ENCODE results near the gene CLEC3B.

Gene CLEC3B

DNA sequence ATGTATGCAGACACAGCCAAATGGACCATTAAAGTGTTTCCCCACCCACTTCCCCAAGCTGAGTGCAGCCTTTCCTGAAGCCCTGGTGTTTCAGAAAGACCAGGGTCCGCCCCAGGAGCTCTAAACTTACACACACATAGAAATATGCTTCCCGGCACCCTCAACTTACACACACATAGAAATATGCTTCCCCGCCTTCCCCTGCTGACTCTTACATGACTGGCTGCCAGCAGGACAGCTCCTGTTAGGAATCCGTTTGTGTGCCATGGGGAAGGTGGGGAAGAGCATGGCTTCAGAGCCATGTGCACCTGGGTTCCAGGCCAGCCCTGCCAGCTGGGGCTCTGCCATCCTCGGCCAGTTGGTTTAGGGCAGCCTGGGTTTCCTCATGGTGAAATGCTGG is 3.6 kb downstream of the CLEC3B start:
- no peak for DNase-seq (ENCODE audit: low read depth)
- TF ChIP-seq, protein P1, sequence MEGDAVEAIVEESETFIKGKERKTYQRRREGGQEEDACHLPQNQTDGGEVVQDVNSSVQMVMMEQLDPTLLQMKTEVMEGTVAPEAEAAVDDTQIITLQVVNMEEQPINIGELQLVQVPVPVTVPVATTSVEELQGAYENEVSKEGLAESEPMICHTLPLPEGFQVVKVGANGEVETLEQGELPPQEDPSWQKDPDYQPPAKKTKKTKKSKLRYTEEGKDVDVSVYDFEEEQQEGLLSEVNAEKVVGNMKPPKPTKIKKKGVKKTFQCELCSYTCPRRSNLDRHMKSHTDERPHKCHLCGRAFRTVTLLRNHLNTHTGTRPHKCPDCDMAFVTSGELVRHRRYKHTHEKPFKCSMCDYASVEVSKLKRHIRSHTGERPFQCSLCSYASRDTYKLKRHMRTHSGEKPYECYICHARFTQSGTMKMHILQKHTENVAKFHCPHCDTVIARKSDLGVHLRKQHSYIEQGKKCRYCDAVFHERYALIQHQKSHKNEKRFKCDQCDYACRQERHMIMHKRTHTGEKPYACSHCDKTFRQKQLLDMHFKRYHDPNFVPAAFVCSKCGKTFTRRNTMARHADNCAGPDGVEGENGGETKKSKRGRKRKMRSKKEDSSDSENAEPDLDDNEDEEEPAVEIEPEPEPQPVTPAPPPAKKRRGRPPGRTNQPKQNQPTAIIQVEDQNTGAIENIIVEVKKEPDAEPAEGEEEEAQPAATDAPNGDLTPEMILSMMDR (IDR thresholded peaks at IDR 0.05; ENCODE audit: control insufficient read depth, insufficient read depth, low read depth, low read length, missing control alignments) = no peak
- no peak overlapping the region for H3K4me3 ChIP-seq (ENCODE audit: control insufficient read depth, low read depth, low read length)

DNA sequence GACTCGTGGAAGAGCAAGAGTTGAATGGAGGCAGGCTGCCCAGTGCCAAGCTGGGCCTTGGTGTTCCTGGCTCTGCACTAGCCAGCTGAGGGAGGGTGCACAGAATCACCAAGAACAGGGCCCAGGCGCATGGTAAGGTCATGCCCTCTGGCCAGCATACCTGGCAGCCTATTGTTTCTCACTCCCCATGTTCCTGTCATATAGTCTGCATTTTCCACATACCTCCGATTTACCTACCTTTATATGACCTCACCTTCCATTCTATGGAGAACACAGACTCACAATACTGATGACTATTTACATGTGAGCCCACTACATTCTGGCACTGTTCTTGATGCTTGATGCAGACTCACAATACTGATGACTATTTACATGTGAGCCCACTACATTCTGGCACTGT is 5.4 kb downstream of the CLEC3B start:
- no peak overlapping the region for H3K4me3 ChIP-seq (ENCODE audit: control insufficient read depth, low read depth, low read length)
- TF ChIP-seq, protein P1 (IDR thresholded peaks at IDR 0.05; ENCODE audit: control insufficient read depth, insufficient read depth, low read depth, low read length, missing control alignments) = no peak
- DNase-seq (ENCODE audit: low read depth) = no peak

DNA sequence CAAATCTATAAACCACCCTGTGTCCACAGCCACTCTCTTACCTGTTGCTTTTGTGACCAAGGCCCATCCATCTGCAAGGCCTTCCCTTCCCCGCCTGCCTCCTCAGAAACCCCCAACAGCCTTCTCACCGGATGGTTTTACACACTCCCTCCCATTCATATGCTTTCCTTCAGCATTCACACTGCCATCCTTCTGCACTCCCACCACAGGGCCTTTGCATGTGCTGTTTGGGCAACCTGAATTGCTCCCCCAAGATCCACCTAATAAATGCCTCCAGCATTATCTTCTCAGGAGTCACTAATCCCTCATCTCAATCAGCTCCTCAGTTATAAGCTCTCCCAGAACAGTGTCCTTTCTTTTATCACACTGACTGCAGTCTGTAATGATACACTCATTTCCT is 6.0 kb downstream of the CLEC3B start:
- TF ChIP-seq, protein P1 (IDR thresholded peaks at IDR 0.05; ENCODE audit: control insufficient read depth, insufficient read depth, low read depth, low read length, missing control alignments) = no peak
- H3K4me3 ChIP-seq (ENCODE audit: control insufficient read depth, low read depth, low read length) = no peak overlapping the region
- no peak for DNase-seq (ENCODE audit: low read depth)

DNA sequence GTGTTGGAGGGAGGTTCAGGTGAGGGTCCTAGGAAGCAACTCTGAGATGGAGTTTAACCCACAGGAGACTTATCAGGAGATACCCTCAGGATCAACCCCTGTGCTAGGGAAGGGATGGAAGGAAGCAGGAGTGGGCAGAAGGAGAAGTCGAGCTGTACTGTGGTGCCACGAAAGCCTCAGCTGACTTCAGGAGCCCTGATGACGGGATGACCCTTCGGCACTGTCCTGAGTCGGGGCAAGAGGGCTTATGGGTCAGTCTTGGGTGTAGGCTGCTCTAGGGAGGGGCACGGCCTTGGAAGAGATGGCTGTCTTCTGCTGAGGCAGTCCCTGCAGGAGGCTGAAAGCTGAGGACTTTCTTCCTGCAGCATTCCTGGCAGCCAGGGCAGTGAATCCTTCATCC is 7.7 kb downstream of the CLEC3B start:
- no peak for DNase-seq (ENCODE audit: low read depth)
- H3K4me3 ChIP-seq (ENCODE audit: control insufficient read depth, low read depth, low read length) = no peak overlapping the region
- TF ChIP-seq, protein P1 (IDR thresholded peaks at IDR 0.05; ENCODE audit: control insufficient read depth, insufficient read depth, low read depth, low read length, missing control alignments) = no peak

DNA sequence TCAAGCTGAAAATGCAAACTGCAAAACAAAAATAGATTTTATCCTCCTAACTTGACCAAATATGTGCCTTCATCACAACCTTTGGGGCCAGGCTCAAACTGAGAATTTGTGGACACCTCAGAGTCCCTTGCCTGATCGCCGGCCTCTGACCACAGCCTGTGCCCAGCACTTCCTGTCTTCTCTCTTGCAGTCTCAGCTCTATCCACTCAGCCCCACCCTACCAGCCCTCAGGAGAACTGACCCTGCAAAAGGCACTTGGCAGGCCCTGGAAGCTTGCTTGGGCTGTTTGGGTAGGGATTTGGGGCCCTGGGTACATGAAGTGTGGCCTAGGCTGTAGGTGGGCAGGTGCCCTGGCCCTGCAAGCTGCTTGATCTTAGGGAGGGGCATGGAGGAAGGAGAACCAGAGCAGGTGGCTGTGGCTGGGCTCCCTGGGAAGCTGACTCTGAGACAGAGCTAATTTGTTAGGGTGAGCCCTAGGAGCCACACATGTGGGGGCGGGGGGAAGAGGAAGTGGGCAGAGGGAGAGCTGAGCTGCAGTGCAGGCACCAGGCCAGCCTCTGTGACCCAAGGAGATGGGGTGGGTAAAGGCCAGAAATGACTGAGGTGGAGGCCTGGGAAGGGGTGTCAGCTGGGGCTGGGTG is 8.6 kb downstream of the CLEC3B start:
- DNase-seq (ENCODE audit: low read depth) = no peak
- no peak overlapping the region for H3K4me3 ChIP-seq (ENCODE audit: control insufficient read depth, low read depth, low read length)
- TF ChIP-seq, protein P1 (IDR thresholded peaks at IDR 0.05; ENCODE audit: control insufficient read depth, insufficient read depth, low read depth, low read length, missing control alignments) = no peak

DNA sequence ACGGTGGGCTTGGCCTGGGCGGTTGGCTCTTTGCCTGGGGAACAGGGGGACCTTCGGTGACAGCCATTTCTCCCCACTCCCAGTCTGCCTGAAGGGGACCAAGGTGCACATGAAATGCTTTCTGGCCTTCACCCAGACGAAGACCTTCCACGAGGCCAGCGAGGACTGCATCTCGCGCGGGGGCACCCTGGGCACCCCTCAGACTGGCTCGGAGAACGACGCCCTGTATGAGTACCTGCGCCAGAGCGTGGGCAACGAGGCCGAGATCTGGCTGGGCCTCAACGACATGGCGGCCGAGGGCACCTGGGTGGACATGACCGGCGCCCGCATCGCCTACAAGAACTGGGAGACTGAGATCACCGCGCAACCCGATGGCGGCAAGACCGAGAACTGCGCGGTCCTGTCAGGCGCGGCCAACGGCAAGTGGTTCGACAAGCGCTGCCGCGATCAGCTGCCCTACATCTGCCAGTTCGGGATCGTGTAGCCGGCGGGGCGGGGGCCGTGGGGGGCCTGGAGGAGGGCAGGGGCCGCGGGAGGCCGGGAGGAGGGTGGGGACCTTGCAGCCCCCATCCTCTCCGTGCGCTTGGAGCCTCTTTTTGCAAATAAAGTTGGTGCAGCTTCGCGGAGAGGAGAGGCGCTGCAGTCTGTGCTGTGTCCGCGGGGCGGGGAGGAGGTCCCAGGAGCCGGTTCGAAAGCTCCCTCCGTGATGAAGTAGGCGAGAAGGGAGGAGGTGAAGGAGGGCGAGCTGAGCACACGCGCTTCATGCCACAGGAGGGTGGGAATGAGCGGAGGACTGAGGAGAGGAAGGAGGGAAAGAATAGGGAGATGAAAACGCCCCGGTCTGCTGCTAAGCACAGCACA is 9.6 kb downstream of the CLEC3B start:
- peak overlapping the region; percentile 17 for H3K4me3 ChIP-seq (ENCODE audit: control insufficient read depth, low read depth, low read length)
- TF ChIP-seq, protein P1 (IDR thresholded peaks at IDR 0.05; ENCODE audit: control insufficient read depth, insufficient read depth, low read depth, low read length, missing control alignments) = no peak

More for the DNA sequence above, 9.6 kb downstream of the CLEC3B start:
- DNase-seq (ENCODE audit: low read depth) = no peak
